Bronchial smooth muscle cell (primary cell): Measurements from ENCODE around the gene ASB3. TPM values are rescaled to one million over a fixed set of nuclear protein-coding genes. Genes with fewer than 3 reads are reported as not detected.

ENCODE experiments used
- total RNA-seq: library from RNA; depleted of rRNA; stranded (reverse); fragments of >200 nt; gene quantifications from 2 replicates; pipeline ENCODE4 v1.2.1, GENCODE V29; 2014

Gene ASB3, protein sequence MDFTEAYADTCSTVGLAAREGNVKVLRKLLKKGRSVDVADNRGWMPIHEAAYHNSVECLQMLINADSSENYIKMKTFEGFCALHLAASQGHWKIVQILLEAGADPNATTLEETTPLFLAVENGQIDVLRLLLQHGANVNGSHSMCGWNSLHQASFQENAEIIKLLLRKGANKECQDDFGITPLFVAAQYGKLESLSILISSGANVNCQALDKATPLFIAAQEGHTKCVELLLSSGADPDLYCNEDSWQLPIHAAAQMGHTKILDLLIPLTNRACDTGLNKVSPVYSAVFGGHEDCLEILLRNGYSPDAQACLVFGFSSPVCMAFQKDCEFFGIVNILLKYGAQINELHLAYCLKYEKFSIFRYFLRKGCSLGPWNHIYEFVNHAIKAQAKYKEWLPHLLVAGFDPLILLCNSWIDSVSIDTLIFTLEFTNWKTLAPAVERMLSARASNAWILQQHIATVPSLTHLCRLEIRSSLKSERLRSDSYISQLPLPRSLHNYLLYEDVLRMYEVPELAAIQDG
- total RNA-seq: 28.4 and 33.1 TPM in 2 replicates

DNA sequence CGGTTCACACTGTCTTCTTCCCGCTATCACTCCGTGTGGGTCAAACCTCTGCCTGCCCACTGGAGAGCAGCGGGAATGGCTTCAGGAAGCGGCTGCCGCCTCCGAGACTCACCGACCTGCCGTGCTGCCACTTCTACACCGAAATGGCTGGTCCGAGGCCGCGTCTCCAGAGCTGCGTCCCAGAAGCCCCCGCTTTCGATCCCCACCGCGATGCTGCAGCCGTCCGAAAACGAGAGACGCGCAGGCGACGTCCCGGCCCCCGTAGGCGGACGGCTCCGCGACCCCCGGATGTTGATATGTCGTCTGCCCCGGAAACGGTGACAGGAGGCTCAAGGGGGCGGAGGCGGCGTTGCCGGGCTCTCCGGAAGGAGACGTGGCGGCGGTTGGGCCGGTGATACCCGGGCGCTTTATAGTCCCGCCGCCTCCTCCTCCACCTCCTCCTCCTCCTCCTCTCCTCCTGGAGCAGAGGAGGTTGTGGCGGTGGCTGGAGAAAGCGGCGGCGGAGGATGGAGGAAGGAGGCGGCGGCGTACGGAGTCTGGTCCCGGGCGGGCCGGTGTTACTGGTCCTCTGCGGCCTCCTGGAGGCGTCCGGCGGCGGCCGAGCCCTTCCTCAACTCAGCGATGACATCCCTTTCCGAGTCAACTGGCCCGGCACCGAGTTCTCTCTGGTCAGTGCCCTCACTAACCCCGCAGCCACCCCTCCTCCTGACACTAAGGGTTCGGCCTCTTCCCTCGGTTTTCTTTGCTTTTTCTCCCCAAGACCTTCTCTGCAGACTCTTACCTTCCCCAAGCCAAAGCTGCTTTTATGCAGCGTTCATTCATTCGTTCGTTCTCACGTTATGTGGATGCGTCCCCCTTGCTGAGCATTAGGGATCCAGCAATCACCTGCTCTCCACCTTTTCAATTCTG is at the start of gene ASB3, which contains the start of gene ERLEC1:
Gene ASB3, minus strand, starts transcription at position 249 of the 909 bp plus-strand sequence. CDS start 21,381 bp downstream, outside the sequence.
Gene ERLEC1, plus strand, starts transcription at position 340 of the 909 bp plus-strand sequence. Its CDS starts 167 bp downstream, at position 507.

DNA sequence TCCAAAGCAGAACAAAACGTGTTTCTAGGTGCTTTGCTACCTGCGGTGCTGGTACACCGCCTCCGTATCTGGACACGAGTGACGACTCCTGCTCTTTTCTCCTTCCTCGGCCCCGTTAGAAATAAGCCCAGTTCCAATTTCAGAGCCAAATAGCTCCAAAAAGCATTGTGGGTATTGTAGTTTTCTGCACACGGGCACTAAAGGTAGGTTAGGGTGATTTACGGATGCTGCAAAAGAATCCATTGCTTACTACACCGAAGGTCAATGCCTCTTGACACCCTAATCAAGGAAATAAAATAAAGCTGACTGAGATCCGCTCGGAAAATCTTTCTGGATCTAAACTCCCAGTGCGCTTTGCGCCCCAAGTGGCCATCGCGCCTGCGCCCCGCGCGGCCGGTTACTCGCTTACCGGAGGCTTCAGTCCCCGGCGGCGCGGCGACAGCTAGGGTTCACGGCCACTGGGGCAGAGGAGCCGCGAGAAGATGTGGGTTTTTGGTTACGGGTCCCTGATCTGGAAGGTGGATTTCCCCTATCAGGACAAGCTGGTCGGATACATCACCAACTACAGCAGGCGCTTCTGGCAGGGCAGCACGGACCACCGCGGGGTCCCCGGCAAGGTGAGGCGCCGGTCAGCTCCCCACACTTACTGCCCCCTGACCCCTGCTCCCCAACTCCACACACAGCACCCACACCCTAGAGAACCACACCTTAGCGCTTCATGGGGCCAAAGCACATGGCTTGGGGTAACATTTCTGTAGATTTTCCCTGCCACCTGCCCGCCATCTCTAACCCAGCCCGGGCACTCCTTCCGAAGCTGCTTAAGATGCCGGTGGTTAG is 19.1 kb downstream of the ASB3 start, which contains the start of gene CHAC2:
Gene CHAC2, plus strand, starts transcription at position 400 of the 837 bp plus-strand sequence. Its CDS starts 83 bp downstream, at position 483.

Other genes starting within 250 kb of the ASB3 start
- 0.09 and 0.79 TPM in 2 replicates for gene CHAC2, start 19.1 kb downstream of the ASB3 start, total RNA-seq
- 43.7 and 81.6 TPM in 2 replicates for gene ERLEC1, start 91 bp upstream of the ASB3 start, total RNA-seq
- gene GPR75, start 73.0 kb upstream of the ASB3 start, total RNA-seq: 0.52 and 0.95 TPM in 2 replicates
- gene PSME4, start 184.0 kb upstream of the ASB3 start, total RNA-seq: 11.8 and 21.1 TPM in 2 replicates